SU-DHL-6 (cell line): ENCODE data around the gene ZFP42.
"Not testable (repeated sequence)": the region's sequence is repeated elsewhere in the genome, so short reads cannot be mapped to it uniquely, and the experiment has no call there.

Experiments
- H2AFZ ChIP-seq: fragments of 200-600 bp; sonication (generic); 2 replicates; pipeline ENCODE4 v1.6.1; 2014; ENCODE audit warnings: low read depth, mild to moderate bottlenecking, moderate library complexity, mixed read lengths, antibody characterized with exemption, low read length; ENCODE audit not compliant: severe bottlenecking
- H3F3A ChIP-seq: fragments of 200-600 bp; shearing (Covaris generic); 2 replicates; pipeline ENCODE4 v1.6.0; 2016; ENCODE audit warnings: antibody characterized with exemption, mild to moderate bottlenecking; ENCODE audit not compliant: insufficient read depth
- H3K27ac ChIP-seq: fragments of 200-600 bp; sonication (generic); 2 replicates; pipeline ENCODE4 v1.5.1; 2016; ENCODE audit warnings: low read depth, mild to moderate bottlenecking, low read length, moderate library complexity, mixed read lengths
- H3K27me3 ChIP-seq: fragments of 200-600 bp; sonication (generic), shearing (Covaris generic); 2 replicates; pipeline ENCODE4 v1.6.0; 2014; ENCODE audit warnings: mild to moderate bottlenecking, low read length
- H3K36me3 ChIP-seq: fragments of 200-600 bp; sonication (generic); 2 replicates; pipeline ENCODE4 v1.6.1; 2014; ENCODE audit warnings: mild to moderate bottlenecking, low read length, mixed read lengths
- H3K4me2 ChIP-seq: fragments of 300-600, 200-600 bp; shearing (Covaris generic), sonication (generic); 2 replicates; pipeline ENCODE4 v1.6.0; 2014; ENCODE audit warnings: low read length, low read depth, mild to moderate bottlenecking; ENCODE audit not compliant: poor library complexity, severe bottlenecking
- H3K4me3 ChIP-seq: fragments of 200-600 bp; sonication (generic); 2 replicates; pipeline ENCODE4 v1.5.1; 2014; ENCODE audit warnings: antibody characterized with exemption, low read length, mild to moderate bottlenecking, mixed read lengths; ENCODE audit not compliant: insufficient read depth, poor library complexity, severe bottlenecking
- H3K79me2 ChIP-seq: fragments of 200-600 bp; sonication (generic); 2 replicates; pipeline ENCODE4 v1.6.1; 2014; ENCODE audit warnings: mild to moderate bottlenecking, low read length, moderate library complexity; ENCODE audit not compliant: insufficient read depth
- H3K9ac ChIP-seq: fragments of 200-600 bp; sonication (generic); 2 replicates; pipeline ENCODE4 v1.7.0; 2014; ENCODE audit warnings: mild to moderate bottlenecking, low read length
- H3K9me2 ChIP-seq: fragments of 200-600 bp; sonication (generic); replicated peaks from 2 replicates; pipeline ENCODE4 v1.6.1; 2014; ENCODE audit warnings: low read length; ENCODE audit not compliant: insufficient read depth
- H3K9me3 ChIP-seq: fragments of 200-600 bp; sonication (generic); 2 replicates; pipeline ENCODE4 v1.6.1; 2014; ENCODE audit warnings: low read length, mixed read lengths; ENCODE audit not compliant: insufficient read depth
- H4K20me1 ChIP-seq: fragments of 200-600 bp; sonication (generic); 2 replicates; pipeline ENCODE4 v1.6.1; 2014; ENCODE audit warnings: low read depth, mild to moderate bottlenecking, antibody characterized with exemption, low read length, moderate library complexity, mixed read lengths
- EZH2phosphoT487 ChIP-seq: fragments of 200-600 bp; sonication (generic), shearing (Covaris generic); conservative IDR thresholded peaks from 2 replicates; pipeline ENCODE4 v1.6.1; 2018; ENCODE audit warnings: mild to moderate bottlenecking, antibody characterized with exemption, low read length, moderate library complexity, mixed read lengths
- TF ChIP-seq, protein P1 (sequence below): fragments of 200-600 bp; sonication (generic); IDR thresholded peaks from one replicate; pipeline ENCODE4 v1.5.1; 2017; ENCODE audit warnings: antibody characterized with exemption, mild to moderate bottlenecking, low read length, moderate library complexity; ENCODE audit not compliant: insufficient read depth, poor library complexity, severe bottlenecking

Gene ZFP42

DNA sequence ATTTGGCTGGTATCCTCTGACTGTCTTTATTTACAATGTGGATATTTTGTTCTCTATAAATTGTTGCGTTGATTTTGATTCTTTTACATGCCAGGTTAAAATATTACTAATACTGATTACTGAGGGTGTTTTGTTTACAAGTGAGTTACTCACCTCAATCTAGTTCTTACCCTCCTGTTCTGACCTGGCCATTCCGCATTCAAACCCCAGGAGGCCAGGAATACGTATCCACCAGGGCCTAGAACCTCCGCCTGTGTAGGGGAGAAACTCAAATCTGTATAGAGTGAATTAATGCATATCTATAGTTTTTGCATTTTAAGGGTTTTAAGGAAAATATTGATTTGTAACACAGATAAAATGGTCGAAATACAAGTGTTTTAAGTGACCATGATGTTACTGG lies 2.6 kb upstream of the ZFP42 start:
- H3F3A ChIP-seq: no peaks in the 10 kb centered on the region
- no peak overlapping the region for H3K4me3 ChIP-seq
- TF ChIP-seq EZH2phosphoT487: no peak
- TF ChIP-seq, protein P1, sequence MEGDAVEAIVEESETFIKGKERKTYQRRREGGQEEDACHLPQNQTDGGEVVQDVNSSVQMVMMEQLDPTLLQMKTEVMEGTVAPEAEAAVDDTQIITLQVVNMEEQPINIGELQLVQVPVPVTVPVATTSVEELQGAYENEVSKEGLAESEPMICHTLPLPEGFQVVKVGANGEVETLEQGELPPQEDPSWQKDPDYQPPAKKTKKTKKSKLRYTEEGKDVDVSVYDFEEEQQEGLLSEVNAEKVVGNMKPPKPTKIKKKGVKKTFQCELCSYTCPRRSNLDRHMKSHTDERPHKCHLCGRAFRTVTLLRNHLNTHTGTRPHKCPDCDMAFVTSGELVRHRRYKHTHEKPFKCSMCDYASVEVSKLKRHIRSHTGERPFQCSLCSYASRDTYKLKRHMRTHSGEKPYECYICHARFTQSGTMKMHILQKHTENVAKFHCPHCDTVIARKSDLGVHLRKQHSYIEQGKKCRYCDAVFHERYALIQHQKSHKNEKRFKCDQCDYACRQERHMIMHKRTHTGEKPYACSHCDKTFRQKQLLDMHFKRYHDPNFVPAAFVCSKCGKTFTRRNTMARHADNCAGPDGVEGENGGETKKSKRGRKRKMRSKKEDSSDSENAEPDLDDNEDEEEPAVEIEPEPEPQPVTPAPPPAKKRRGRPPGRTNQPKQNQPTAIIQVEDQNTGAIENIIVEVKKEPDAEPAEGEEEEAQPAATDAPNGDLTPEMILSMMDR: no peak
- H2AFZ ChIP-seq: no peak overlapping the region
- no peaks in the 10 kb centered on the region for H3K36me3 ChIP-seq
- no peaks in the 10 kb centered on the region for H3K79me2 ChIP-seq
- no peak overlapping the region for H3K9ac ChIP-seq
- no peaks in the 10 kb centered on the region for H3K27me3 ChIP-seq
- H4K20me1 ChIP-seq: no peaks in the 10 kb centered on the region
- H3K9me2 ChIP-seq: no peaks in the 10 kb centered on the region
- no peak overlapping the region for H3K27ac ChIP-seq
- no peaks in the 10 kb centered on the region for H3K9me3 ChIP-seq
- H3K4me2 ChIP-seq: no peak overlapping the region

DNA sequence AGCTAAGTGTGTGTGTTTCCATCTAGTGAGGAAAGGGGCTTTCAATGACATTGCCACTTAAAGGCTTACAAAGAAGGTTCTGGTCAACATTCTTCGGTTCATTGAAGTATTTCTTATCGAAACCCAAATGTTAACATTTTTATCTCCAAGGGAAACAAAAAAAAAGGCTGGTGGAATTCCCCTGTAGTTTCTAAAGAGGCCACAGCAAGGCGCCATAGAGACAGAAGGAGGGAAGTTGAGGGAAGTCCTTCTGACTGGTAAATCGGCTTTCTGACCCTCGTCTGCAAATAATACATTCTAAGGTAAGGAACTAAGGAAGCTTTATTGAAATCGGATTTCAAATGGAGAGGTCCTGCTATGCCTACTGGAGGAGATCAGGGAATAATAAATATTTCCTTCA lies 1.7 kb upstream of the ZFP42 start:
- Histone ChIP-seq H4K20me1 (no peaks in the 10 kb centered on the region), H3K9ac (no peak overlapping the region), H2AFZ (no peak overlapping the region), H3K4me2 (no peak overlapping the region), H3K36me3 (no peaks in the 10 kb centered on the region), H3K27me3 (no peaks in the 10 kb centered on the region), H3K27ac (no peak overlapping the region), H3K79me2 (no peaks in the 10 kb centered on the region), H3K9me2 (no peaks in the 10 kb centered on the region), H3K4me3 (no peak overlapping the region), H3F3A (no peaks in the 10 kb centered on the region), H3K9me3 (no peaks in the 10 kb centered on the region)
- TF ChIP-seq, protein P1: no peak
- TF ChIP-seq EZH2phosphoT487: no peak

DNA sequence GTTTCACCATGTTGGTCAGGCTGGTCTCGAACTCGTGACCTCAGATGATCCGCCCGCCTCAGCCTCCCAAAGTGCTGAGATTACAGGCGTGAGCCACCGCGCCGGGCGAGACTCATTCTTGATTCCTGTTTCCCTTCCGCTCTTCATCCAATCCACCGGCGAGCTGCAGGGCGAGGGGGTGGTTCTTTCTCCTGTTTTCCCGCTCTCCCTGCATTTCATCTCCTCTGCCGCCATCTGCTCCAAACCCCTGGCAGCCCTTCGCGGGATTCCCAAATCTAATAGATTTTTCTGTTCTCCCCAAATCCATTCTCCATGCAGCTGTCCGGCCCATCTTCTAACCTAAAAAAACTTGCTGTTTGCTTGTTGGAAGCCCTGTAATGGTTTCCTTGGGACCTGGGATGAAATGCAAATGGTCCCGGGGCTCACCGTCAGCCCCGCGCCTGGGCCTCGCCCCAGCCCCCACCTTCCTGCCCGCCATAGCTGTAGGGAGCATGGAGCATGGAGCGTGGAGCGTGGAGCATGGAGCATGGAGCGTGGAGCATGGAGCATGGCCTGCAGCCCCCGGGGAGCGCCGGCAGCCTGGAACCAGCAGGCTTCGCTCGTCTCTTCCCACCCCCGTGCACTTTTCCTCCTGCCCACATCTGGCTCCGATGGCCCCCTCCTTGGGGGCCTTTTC lies 1.1 kb downstream of the ZFP42 start:
- TF ChIP-seq EZH2phosphoT487: no peak
- TF ChIP-seq, protein P1: no peak
- no peaks in the 10 kb centered on the region for H3K79me2 ChIP-seq
- no peaks in the 10 kb centered on the region for H3K9me3 ChIP-seq
- H3K27me3 ChIP-seq: no peaks in the 10 kb centered on the region
- no peaks in the 10 kb centered on the region for H3F3A ChIP-seq
- H3K27ac ChIP-seq: no peak overlapping the region
- no peak overlapping the region for H3K4me2 ChIP-seq
- no peak overlapping the region for H3K9ac ChIP-seq
- H3K36me3 ChIP-seq: no peaks in the 10 kb centered on the region
- H2AFZ ChIP-seq: no peak overlapping the region
- H4K20me1 ChIP-seq: no peaks in the 10 kb centered on the region
- H3K9me2 ChIP-seq: no peaks in the 10 kb centered on the region
- H3K4me3 ChIP-seq: no peak overlapping the region

DNA sequence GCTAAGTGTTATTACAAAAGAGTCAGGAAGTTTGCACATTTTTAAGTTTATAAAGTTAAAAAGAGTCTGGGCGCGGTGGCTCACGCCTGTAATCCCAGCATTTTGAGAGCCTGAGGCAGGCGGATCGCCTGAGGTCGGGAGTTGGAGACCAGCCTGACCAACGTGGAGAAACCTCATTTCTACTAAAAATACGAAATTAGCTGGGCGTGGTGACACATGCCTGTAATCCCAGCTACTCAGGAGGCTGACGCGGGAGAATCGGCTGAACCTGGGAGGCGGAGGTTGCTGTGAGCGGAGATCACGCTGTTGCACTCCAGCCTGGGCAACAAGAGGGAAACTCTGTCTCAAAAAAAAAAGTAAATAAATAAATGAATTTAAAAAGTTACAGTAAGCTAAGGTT lies 2.4 kb downstream of the ZFP42 start:
- H3K9me3 ChIP-seq, H3K9ac ChIP-seq, H3K4me3 ChIP-seq, H3K36me3 ChIP-seq, H3K27me3 ChIP-seq, H3K4me2 ChIP-seq, H3K79me2 ChIP-seq, H3K9me2 ChIP-seq, H4K20me1 ChIP-seq, H3K27ac ChIP-seq, H2AFZ ChIP-seq, H3F3A ChIP-seq: not testable (repeated sequence)
